ENCODE data around the gene FBLN2.

The FBLN2 gene

GRCh38 chr3:13628841-13629551 is 80.1 kb downstream of the FBLN2 start:
- POLR2A ChIA-PET: no interaction called here
- CTCF ChIA-PET: interaction anchor here (1.1 to 6.4 kb wide), 2 partner anchors 17 to 19 kb away, joined by 3 to 38 read pairs; no protein-coding TSS in a partner anchor
- TF ChIP-seq, protein P1, sequence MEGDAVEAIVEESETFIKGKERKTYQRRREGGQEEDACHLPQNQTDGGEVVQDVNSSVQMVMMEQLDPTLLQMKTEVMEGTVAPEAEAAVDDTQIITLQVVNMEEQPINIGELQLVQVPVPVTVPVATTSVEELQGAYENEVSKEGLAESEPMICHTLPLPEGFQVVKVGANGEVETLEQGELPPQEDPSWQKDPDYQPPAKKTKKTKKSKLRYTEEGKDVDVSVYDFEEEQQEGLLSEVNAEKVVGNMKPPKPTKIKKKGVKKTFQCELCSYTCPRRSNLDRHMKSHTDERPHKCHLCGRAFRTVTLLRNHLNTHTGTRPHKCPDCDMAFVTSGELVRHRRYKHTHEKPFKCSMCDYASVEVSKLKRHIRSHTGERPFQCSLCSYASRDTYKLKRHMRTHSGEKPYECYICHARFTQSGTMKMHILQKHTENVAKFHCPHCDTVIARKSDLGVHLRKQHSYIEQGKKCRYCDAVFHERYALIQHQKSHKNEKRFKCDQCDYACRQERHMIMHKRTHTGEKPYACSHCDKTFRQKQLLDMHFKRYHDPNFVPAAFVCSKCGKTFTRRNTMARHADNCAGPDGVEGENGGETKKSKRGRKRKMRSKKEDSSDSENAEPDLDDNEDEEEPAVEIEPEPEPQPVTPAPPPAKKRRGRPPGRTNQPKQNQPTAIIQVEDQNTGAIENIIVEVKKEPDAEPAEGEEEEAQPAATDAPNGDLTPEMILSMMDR (IDR thresholded peaks at IDR 0.05; ENCODE audit: insufficient read depth, low read length, missing control alignments): no peak

GRCh38 chr3:13629644-13630043 is 80.7 kb downstream of the FBLN2 start:
- POLR2A ChIA-PET: no interaction called here
- no peak overlapping the region for H3K4me3 ChIP-seq (ENCODE audit: low read depth, low read length)
- TF ChIP-seq, protein P1 (IDR thresholded peaks at IDR 0.05; ENCODE audit: insufficient read depth, low read length, missing control alignments): no peak
- CTCF ChIA-PET: interaction anchor here (1.1 to 6.4 kb wide), 2 partner anchors 17 to 19 kb away, joined by 3 to 38 read pairs; no protein-coding TSS in a partner anchor
- no peak for DNase-seq (ENCODE audit: low read depth, low spot score)

More at GRCh38 chr3:13628841-13629551, 80.1 kb downstream of the FBLN2 start:
- no peak for DNase-seq (ENCODE audit: low read depth, low spot score)
- H3K4me3 ChIP-seq (ENCODE audit: low read depth, low read length): no peak overlapping the region

GRCh38 chr3:13631256-13631655 is 82.3 kb downstream of the FBLN2 start:
- TF ChIP-seq, protein P1 (IDR thresholded peaks at IDR 0.05; ENCODE audit: insufficient read depth, low read length, missing control alignments): no peak
- ChIA-PET POLR2A (no interaction called here), CTCF (interaction anchor here (1.0 to 28.8 kb wide), 5 partner anchors 14 to 125 kb away, joined by 3 to 1252 read pairs (median 4); no protein-coding TSS in a partner anchor)
- no peak for DNase-seq (ENCODE audit: low read depth, low spot score)
- H3K4me3 ChIP-seq (ENCODE audit: low read depth, low read length): no peak overlapping the region

- ChIA-PET CTCF (interaction anchor here (6.4 to 28.8 kb wide), 2 partner anchors 15 to 127 kb away, joined by 38 to 1252 read pairs; no protein-coding TSS in a partner anchor), POLR2A (no interaction called here)
- DNase-seq (ENCODE audit: low read depth, low spot score): no peak
- H3K4me3 ChIP-seq (ENCODE audit: low read depth, low read length): no peak overlapping the region
- TF ChIP-seq, protein P1 (IDR thresholded peaks at IDR 0.05; ENCODE audit: insufficient read depth, low read length, missing control alignments): no peak
Observed at GRCh38 chr3:13633176-13633575, 84.3 kb downstream of the FBLN2 start.

- DNase-seq (ENCODE audit: low read depth, low spot score): no peak
Observed at GRCh38 chr3:13634151-13634550, 85.2 kb downstream of the FBLN2 start.

DNA sequence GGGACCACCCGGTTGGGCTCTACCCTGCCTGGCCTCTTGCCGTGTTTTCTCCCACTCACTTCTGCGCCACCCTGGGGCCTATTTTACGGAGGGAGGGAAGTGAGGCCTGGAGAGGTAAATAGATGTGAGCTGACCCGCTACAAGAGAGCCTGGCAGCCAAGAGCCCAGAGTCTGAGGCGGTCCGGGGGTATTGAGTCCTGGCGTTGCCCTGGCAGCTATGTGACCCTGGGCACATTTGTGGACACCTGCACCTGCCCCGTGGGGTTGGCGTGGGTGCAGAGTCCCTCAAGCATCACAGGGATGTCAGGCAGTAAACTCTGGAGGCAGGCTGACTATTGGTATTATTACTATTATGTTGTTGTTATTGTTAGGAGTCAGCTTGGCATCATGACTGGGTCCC is 85.7 kb downstream of the FBLN2 start:
- no peak overlapping the region for H3K4me3 ChIP-seq (ENCODE audit: low read depth, low read length)
- ChIA-PET POLR2A (no interaction called here), CTCF (interaction anchor here (18.1 to 28.8 kb wide), 2 partner anchors 19 to 129 kb away, joined by 235 to 1252 read pairs; no protein-coding TSS in a partner anchor)
- TF ChIP-seq, protein P1 (IDR thresholded peaks at IDR 0.05; ENCODE audit: insufficient read depth, low read length, missing control alignments): no peak
- DNase-seq (ENCODE audit: low read depth, low spot score): no peak

More at GRCh38 chr3:13634151-13634550, 85.2 kb downstream of the FBLN2 start:
- POLR2A ChIA-PET: no interaction called here
- TF ChIP-seq, protein P1 (IDR thresholded peaks at IDR 0.05; ENCODE audit: insufficient read depth, low read length, missing control alignments): no peak
- CTCF ChIA-PET: interaction anchor here (18.1 to 28.8 kb wide), 2 partner anchors 20 to 128 kb away, joined by 235 to 1252 read pairs; no protein-coding TSS in a partner anchor
- no peak overlapping the region for H3K4me3 ChIP-seq (ENCODE audit: low read depth, low read length)

Data from AG04449 (cell line).